HG03159 (cell line): ENCODE measurements around the gene PLA2G4E.

ENCODE experiments used
- ATAC-seq: cut with Tn5 transposase; IDR thresholded peaks from one replicate; pipeline ENCODE4 v1.9.1; 2021; ENCODE audit warnings: mild to moderate bottlenecking, moderate library complexity; ENCODE audit not compliant: unreplicated experiment

The PLA2G4E gene

GRCh38 chr15:41958002-41958420, 62.8 kb downstream of the PLA2G4E start:
- ATAC-seq: no peak

GRCh38 chr15:41957021-41957897, 63.6 kb downstream of the PLA2G4E start:
- ATAC-seq: peak; percentile 57

GRCh38 chr15:41955807-41956525, 64.9 kb downstream of the PLA2G4E start:
- no peak for ATAC-seq

GRCh38 chr15:41955100-41955499, 65.7 kb downstream of the PLA2G4E start:
- ATAC-seq: no peak

- no peak for ATAC-seq
These were observed 66.8 kb downstream of the PLA2G4E start for GRCh38 chr15:41954036-41954435.

- ATAC-seq: no peak
These were observed 68.8 kb downstream of the PLA2G4E start for GRCh38 chr15:41952013-41952563.

- no peak for ATAC-seq
These were observed 69.3 kb downstream of the PLA2G4E start for GRCh38 chr15:41951571-41951970.

- no peak for ATAC-seq
These were observed 70.4 kb downstream of the PLA2G4E start for GRCh38 chr15:41950489-41950888.

GRCh38 chr15:41950127-41950483, 70.7 kb downstream of the PLA2G4E start:
- no peak for ATAC-seq

GRCh38 chr15:41949401-41950126, 71.3 kb downstream of the PLA2G4E start:
- ATAC-seq: no peak

- ATAC-seq: no peak
These were observed 72.4 kb downstream of the PLA2G4E start for GRCh38 chr15:41948490-41948889.

GRCh38 chr15:41946970-41947369, 73.9 kb downstream of the PLA2G4E start:
- no peak for ATAC-seq

- ATAC-seq: no peak
These were observed 75.1 kb downstream of the PLA2G4E start for GRCh38 chr15:41945731-41946130.

- no peak for ATAC-seq
These were observed 75.6 kb downstream of the PLA2G4E start for GRCh38 chr15:41945221-41945620.

GRCh38 chr15:41944313-41944940, 76.4 kb downstream of the PLA2G4E start:
- ATAC-seq: no peak

- no peak for ATAC-seq
These were observed 77.1 kb downstream of the PLA2G4E start for GRCh38 chr15:41943543-41944312.

- no peak for ATAC-seq
These were observed 78.0 kb downstream of the PLA2G4E start for GRCh38 chr15:41942886-41943285.

- no peak for ATAC-seq
These were observed 79.0 kb downstream of the PLA2G4E start for GRCh38 chr15:41941644-41942415.

GRCh38 chr15:41940441-41940857, 80.4 kb downstream of the PLA2G4E start:
- ATAC-seq: no peak
